Measurements from ENCODE around the gene DIPK1B. TPM values are rescaled to one million over a fixed set of nuclear protein-coding genes. Genes with fewer than 3 reads are reported as not detected.

Gene DIPK1B
- total and polyA plus RNA-seq, 2 experiments from 2014 or later: 18.7 to 60.0 TPM

GRCh38 chr9:136700304-136700703 is 12.1 kb upstream of the DIPK1B start:
- H4K20me1 ChIP-seq (replicated peaks; ENCODE audit: insufficient read depth): no peaks in the 10 kb centered on the region
- no peaks in the 10 kb centered on the region for H3K27me3 ChIP-seq (ENCODE audit: insufficient read depth)
- no peaks in the 10 kb centered on the region for H3K9me2 ChIP-seq (ENCODE audit: insufficient read depth)
- Mint-ChIP-seq H3K4me1 (peaks cover 14% of the 10 kb centered on the region), H3K36me3 (ENCODE audit: low read depth) (no peaks in the 10 kb centered on the region), H3K27ac (no peak overlapping the region), H3K9me3 (no peaks in the 10 kb centered on the region), H3K4me3 (no peak overlapping the region), H3K27me3 (ENCODE audit: insufficient read depth, low read depth, poor library complexity) (peaks cover 20% of the 10 kb centered on the region)
- ATAC-seq (no peak), DNase-seq (ENCODE audit: low spot score) (no peak)
- H3K79me2 ChIP-seq (replicated peaks; ENCODE audit: insufficient read depth): no peaks in the 10 kb centered on the region
- no peaks in the 10 kb centered on the region; the same call in 1 of the 2 replicates for H3K4me1 ChIP-seq (ENCODE audit: insufficient read depth)
- no peak overlapping the region for H3K4me3 ChIP-seq
- H2AFZ ChIP-seq: no peak overlapping the region
- H3K4me2 ChIP-seq: no peak overlapping the region
- H3K27ac ChIP-seq (ENCODE audit: low read depth): no peak overlapping the region
- H3K36me3 ChIP-seq (ENCODE audit: insufficient read depth): no peaks in the 10 kb centered on the region
- TF ChIP-seq JUNB (IDR thresholded peaks at IDR 0.05; ENCODE audit: unreplicated experiment) (no peak), EZH2phosphoT487 (IDR thresholded peaks at IDR 0.05; ENCODE audit: unreplicated experiment) (no peak), EZH2 (IDR thresholded peaks at IDR 0.05; ENCODE audit: low read depth, unreplicated experiment) (no peak), STAT1 (IDR thresholded peaks at IDR 0.05; ENCODE audit: unreplicated experiment) (no peak)
- TF ChIP-seq, protein P1, sequence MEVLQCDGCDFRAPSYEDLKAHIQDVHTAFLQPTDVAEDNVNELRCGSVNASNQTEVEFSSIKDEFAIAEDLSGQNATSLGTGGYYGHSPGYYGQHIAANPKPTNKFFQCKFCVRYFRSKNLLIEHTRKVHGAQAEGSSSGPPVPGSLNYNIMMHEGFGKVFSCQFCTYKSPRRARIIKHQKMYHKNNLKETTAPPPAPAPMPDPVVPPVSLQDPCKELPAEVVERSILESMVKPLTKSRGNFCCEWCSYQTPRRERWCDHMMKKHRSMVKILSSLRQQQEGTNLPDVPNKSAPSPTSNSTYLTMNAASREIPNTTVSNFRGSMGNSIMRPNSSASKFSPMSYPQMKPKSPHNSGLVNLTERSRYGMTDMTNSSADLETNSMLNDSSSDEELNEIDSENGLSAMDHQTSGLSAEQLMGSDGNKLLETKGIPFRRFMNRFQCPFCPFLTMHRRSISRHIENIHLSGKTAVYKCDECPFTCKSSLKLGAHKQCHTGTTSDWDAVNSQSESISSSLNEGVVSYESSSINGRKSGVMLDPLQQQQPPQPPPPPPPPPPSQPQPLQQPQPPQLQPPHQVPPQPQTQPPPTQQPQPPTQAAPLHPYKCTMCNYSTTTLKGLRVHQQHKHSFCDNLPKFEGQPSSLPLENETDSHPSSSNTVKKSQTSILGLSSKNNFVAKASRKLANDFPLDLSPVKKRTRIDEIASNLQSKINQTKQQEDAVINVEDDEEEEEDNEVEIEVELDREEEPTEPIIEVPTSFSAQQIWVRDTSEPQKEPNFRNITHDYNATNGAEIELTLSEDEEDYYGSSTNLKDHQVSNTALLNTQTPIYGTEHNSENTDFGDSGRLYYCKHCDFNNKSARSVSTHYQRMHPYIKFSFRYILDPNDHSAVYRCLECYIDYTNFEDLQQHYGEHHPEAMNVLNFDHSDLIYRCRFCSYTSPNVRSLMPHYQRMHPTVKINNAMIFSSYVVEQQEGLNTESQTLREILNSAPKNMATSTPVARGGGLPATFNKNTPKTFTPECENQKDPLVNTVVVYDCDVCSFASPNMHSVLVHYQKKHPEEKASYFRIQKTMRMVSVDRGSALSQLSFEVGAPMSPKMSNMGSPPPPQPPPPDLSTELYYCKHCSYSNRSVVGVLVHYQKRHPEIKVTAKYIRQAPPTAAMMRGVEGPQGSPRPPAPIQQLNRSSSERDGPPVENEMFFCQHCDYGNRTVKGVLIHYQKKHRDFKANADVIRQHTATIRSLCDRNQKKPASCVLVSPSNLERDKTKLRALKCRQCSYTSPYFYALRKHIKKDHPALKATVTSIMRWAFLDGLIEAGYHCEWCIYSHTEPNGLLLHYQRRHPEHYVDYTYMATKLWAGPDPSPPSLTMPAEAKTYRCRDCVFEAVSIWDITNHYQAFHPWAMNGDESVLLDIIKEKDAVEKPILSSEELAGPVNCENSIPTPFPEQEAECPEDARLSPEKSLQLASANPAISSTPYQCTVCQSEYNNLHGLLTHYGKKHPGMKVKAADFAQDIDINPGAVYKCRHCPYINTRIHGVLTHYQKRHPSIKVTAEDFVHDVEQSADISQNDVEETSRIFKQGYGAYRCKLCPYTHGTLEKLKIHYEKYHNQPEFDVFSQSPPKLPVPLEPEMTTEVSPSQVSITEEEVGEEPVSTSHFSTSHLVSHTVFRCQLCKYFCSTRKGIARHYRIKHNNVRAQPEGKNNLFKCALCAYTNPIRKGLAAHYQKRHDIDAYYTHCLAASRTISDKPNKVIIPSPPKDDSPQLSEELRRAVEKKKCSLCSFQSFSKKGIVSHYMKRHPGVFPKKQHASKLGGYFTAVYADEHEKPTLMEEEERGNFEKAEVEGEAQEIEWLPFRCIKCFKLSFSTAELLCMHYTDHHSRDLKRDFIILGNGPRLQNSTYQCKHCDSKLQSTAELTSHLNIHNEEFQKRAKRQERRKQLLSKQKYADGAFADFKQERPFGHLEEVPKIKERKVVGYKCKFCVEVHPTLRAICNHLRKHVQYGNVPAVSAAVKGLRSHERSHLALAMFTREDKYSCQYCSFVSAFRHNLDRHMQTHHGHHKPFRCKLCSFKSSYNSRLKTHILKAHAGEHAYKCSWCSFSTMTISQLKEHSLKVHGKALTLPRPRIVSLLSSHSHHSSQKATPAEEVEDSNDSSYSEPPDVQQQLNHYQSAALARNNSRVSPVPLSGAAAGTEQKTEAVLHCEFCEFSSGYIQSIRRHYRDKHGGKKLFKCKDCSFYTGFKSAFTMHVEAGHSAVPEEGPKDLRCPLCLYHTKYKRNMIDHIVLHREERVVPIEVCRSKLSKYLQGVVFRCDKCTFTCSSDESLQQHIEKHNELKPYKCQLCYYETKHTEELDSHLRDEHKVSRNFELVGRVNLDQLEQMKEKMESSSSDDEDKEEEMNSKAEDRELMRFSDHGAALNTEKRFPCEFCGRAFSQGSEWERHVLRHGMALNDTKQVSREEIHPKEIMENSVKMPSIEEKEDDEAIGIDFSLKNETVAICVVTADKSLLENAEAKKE (CRISPR knock-in tag; IDR thresholded peaks at IDR 0.05): no peak
- TF ChIP-seq, protein P2, sequence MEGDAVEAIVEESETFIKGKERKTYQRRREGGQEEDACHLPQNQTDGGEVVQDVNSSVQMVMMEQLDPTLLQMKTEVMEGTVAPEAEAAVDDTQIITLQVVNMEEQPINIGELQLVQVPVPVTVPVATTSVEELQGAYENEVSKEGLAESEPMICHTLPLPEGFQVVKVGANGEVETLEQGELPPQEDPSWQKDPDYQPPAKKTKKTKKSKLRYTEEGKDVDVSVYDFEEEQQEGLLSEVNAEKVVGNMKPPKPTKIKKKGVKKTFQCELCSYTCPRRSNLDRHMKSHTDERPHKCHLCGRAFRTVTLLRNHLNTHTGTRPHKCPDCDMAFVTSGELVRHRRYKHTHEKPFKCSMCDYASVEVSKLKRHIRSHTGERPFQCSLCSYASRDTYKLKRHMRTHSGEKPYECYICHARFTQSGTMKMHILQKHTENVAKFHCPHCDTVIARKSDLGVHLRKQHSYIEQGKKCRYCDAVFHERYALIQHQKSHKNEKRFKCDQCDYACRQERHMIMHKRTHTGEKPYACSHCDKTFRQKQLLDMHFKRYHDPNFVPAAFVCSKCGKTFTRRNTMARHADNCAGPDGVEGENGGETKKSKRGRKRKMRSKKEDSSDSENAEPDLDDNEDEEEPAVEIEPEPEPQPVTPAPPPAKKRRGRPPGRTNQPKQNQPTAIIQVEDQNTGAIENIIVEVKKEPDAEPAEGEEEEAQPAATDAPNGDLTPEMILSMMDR (conservative IDR thresholded peaks at IDR 0.05; ENCODE audit: low read depth in 2 of 2): no peak
- H3F3A ChIP-seq (replicated peaks; ENCODE audit: low read depth): no peaks in the 10 kb centered on the region

Measured in GM23338 (cell line).